Stimulated activated CD4-positive, alpha-beta T cell treated with anti-CD3 and anti-CD28 coated beads, Interleukin-12 subunit alpha, Interleukin-12 subunit beta, amount 100 ng/mL, for 24 hours (primary cell): ENCODE measurements around the gene TLE2.
A peak's percentile ranks its signal among the peaks of the same experiment; 100 is the strongest.
"Not testable (repeated sequence)": the region's sequence is repeated elsewhere in the genome, so short reads cannot be mapped to it uniquely, and the experiment has no call there.

Source experiments
- DNase-seq, 2 experiments: peaks; one replicate each; pipeline ENCODE4 v3.0.0-alpha.2; 2020; ENCODE audit warnings: low read depth in 2 of 2

The TLE2 gene

DNA sequence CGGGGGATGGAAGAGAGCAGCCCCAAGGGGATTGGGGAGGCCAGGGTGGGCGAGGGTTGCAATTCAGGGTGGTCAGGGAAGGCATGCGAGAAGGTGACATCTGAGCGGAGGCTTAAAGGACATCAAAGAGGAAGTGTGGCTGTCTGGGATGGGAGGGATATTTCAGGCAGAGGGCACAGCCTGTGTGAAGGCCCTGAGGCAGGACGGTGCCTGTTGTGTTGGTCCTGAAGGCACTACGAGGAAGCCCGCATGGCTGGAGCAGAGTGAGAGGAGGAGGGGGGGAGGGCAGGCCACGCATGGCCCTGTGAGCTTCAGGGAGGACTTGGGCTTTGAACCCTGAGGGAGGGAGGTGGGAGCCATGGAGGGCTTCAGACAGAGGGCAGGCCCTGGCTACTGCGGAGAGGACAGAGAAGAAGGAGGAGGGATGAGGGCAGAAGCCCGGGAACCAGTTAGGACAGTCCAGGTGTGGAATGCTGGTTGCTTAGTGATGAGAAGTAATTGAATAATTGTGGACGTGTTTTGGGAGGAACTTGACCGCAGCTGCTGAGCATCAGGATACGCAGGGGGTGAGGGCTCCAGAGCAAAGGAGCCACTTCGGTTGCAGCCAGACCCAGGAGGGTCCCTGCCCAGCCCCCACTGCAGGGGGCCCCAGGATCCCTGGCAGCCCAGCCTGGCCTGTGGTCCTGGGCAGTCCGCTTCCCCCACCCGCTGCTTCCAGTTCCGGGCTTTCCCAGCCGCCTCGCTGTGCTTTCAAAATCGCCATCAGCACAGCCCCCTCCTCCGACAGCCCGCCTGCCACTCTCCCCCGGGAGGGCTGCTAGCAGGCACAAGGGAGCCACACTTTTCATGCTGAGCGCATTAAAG is 45.5 kb downstream of the TLE2 start:
- no peak for DNase-seq

DNA sequence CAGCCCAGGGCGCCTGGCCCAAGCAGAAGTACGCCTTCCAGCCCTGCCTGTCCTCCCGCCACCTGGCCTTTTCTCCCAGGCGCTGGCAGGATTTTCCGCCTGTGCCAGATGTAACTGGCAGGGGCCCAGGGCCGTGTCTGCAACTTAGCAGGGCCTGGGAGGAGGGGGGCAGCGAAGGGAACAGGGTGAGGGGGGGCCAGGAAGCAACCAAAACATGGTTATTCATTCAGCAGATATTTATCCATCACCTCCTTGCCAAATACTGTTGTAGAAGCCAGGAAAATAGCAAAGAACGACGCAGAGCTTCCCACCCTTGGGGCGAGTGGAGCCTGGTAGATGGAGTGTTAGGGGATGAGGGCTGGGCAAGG is 46.1 kb downstream of the TLE2 start:
- no peak for DNase-seq

DNA sequence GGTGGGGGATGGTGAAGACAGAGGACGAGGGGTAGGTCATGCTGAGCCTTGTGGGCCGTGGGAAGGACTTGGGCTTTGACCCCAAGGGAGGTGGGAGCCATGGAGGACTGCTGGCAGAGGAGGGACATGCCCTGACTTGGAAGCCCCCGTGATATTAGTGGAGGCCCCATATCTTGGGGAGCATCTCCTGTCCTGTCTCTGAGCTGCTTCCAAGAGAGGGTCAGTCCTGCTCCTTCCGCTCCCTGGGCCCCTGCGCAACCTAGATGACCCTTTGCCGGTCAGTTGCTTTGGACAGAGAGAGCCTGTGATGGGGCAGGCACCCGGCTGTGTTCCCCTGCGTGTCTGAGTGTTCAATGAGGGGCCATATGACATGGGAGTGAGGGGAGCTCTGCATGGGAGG is 46.5 kb downstream of the TLE2 start:
- no peak for DNase-seq

DNA sequence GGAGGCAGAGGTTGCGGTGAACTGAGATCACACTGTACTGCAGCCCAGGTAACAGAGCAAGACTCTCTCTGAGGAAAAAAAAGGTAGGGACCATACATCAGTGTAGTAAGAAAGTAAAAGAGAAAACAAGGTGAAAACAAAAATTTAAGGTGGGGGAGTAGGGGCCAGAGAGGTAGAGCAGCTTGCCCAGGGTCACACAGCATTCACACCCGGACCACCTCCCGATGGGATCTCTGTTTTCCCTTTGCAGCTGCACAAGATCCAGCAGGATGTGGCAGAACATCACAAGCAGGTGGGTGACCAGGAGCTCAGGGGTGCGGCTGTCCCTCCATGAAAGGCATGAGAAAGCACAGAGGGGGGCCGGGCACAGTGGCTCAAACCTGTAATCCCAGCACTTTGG is 47.2 kb downstream of the TLE2 start:
- no peak for DNase-seq

DNA sequence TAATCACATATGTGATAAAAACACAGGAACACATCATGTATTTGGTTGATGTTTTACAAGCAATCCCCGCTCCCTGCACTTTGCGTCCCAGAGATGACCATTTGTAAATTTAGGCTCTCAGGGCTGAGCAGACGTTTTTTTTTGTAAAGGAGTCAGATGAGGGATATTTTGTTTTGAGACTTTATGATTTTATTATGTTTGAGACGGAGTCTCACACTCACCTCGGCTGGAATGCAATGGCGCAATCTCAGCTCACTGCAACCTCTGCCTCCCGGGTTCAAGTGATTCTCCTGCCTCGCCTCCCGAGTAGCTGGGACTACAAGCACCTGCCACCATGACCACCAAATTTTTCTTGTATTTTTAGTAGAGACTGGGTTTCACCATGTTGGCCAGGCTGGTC is 50.3 kb downstream of the TLE2 start:
- no peak for DNase-seq

DNA sequence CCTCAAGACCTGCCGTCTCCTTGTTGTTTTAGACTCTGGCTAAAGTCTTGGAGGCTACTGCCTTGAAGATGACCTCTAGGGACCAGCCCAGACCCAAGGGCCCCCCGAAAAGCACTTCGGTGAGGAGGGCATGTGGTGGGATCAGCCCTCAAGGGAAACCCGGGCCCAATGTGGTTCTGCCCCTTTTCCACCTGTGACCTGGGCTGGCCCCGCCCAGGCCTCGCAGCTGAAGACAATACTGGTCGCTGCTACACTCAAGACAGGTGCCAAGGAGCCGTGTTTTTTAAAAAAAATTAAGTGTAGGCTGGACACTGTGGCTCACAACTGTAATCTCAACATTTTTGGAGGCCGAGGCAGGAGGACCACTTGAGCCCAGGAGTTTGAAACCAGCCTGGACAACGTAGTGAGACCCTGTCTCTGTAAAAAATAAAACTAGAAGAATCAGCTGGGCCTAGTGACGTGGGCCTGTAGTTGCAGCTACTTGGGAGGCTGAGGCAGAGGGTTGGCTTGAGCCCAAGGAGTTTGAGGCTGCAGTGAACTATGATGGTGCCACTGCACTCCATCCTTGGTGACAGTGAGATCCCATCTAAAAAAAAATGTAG is 50.8 kb downstream of the TLE2 start:
- DNase-seq: no peak

DNA sequence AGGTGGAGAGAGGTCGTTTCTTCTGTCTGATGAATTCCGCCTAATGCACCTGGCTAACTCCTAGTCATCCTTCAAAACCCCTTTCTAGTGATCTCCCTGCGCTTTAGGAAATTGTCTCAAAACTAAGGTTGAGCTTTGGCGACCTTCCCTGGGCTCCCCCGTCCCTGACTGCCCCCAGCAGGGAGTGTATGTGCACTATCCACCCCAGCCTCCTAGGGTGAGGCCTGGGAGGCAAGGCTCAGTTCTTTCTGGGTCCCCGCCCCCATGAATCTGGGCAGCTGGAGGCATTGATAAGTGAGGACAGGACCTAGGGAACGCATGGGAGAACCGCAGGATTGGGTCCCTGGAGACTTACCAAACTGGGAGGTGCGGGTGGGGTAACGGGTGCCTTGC is 51.3 kb downstream of the TLE2 start:
- DNase-seq: no peak

DNA sequence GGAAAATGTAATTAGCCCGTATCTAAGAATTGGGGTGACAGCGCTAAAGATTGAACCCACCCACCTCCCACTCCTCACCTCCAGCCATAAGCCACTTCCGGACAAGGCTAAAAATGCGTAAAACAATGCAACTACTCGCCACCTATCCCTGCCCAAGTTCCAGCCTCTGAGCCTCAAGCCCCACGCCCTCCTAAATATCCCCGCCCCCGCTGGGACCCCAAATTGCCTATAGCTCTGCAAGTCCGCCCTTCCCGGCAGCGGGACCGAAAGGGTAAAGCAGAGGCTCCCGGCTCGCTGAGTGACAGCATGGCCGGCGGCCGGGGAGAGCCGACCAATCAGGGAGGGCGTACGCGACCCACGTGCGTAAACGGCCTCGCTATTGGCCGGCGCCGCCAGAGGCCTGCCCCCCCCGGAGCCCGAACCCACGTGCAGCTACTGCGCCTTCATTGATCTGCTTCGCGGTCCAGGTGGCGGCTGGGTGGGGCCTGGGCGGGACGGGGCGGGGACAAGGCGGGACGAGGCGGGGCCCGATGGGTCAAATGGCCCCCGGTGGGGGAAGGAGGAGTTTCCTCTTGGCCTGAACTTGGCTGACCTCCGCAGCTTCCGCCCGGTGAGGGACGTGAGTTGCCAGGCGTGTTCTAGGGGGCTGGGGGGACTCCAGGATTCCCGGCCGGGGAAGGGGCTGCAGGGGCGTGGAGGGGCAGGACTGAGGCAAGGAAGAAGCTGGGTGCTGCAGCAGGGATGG is 51.9 kb downstream of the TLE2 start, which contains the start of gene TLE6:
Gene TLE6 (plus strand): TSS at position 564 of the 745 bp plus-strand sequence. CDS start 670 bp downstream, outside the sequence.
- peak; percentile 85 to 90 for DNase-seq

DNA sequence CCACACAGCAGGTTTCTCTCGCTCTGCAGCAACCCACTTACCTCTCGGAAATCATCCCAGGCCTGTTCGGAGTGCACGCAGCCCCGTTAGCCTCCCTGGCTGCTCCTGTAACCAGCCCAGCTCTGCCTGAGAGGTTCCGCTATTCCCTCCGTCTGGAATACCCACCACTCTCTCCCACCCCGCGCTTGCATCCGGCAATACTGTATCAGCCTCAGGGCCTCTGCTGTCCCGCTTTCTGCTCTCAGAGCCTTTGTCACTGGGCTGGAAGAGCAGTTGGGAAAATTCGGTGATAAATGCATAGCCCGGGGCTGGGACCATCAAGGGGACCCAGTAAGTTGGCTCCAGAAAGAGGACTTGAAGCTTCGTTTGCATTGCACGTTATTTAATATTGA is 52.5 kb downstream of the TLE2 start:
- no peak for DNase-seq

DNA sequence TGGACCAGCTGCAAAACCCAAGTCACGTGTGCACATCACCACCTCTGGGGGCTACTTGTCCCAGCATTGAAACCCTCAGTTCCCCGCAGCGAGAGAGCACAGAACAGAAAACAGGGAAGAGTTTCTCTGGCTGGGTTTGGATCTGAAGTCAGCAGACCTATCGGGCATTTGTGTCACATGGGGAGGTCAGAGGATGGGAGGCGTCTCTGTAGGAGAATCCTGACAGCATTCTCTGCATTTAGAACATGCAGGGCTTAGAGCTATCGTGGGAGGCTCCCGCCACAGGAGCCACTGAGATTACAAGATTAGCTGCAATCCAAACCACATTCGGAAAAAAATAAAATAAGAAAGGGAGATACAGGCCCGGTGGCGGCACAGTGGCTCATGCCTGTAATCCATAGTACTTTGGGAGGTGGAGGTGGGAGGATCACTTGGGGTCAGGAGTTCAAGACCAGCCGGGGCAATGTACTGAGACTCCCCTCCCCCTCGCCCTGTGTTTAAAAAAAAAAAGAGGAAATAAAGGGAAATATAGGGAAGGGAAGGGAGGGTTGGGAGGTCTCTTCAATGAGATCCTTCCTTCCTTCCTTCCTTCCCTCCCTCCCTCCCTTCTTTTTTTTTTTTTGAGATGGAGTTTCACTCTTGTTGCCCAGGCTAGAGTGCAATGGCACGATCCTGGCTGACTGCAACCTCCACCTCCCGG is 54.6 kb downstream of the TLE2 start:
- DNase-seq: no peak

DNA sequence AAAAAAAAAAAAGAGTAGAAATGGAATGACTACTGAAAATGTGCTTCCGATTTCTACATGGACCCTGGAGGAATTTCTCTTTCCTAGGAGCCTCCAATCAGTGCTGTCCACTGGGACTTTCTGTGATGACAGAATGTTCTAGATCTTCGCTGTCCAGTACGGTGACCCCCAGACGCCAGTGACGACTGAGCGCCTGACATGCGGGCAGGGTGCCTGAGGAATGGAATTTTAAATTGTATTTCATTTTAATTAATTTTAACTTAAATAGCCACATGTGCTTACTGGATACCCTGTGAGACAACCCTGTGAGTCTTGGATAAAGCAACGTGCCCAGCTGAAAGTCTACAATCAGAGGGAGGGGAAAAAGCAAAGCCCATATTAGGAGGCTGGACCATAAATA is 55.9 kb downstream of the TLE2 start:
- no peak for DNase-seq

DNA sequence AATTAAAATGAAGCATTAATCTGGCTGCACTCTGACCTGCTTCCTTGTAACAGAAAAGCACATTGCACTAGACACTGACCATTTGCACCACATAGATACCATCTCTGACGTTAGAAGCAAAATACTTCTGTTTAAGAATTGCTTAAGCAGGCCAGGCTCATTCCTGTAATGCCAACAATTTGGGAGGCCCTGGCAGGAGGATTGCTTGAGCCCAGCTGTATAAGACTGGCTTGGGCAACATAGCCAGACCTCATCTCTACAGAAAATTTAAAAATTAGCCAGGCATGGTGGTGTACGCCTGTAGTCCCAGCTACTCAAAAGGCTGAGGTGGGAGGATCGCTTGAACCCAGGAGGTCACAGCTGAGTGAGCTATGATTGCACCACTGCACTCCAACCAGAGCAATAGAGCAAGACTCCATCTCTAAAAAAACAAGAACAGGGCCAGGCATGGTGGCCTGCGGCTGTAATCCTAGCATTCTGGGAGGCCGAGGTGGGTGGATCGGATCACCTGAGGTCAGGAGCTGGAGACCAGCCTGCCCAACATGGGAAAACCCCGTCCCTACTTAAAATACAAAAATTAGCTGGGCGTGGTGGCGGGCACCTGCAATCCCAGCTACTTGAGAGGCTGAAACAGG is 58.8 kb downstream of the TLE2 start:
- no peak for DNase-seq

DNA sequence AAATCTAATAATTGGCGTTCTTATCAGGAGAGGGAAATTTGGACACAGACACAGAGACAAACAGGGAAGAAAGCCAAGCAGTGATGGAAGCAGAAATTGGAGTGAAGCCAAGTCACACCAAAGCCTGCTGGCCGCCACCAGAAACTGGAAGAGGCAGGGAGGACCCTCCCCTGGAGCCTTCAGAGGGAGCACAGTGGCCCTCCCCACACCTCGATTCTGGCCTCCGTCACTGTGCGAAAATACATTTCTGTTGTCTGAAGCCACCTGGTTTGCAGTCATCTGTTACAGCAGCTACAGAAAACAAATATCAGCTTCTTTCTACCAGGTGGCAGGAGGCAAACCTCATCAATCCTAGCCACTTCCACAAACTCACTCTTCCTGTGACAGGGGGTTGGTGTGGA is 60.0 kb downstream of the TLE2 start:
- no peak for DNase-seq

DNA sequence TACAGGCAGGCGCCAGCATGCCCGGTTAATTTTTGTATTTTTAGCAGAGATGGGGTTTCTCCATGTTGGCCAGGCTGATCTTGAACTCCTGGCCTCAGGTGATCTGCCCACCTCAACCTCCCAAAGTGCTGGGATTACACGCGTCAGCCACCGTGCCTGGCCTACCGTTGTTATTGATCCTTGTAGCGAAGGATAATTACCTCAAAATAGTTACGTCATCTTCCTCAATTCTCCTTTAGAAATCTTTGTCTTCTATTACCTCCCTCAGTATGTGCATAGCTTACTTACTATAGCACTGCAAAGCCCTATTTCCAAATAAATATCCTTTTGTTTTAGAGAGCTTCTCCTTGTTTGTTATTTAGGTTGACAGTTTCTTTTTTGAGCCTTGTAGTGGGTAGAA is 61.1 kb downstream of the TLE2 start:
- DNase-seq: no peak

DNA sequence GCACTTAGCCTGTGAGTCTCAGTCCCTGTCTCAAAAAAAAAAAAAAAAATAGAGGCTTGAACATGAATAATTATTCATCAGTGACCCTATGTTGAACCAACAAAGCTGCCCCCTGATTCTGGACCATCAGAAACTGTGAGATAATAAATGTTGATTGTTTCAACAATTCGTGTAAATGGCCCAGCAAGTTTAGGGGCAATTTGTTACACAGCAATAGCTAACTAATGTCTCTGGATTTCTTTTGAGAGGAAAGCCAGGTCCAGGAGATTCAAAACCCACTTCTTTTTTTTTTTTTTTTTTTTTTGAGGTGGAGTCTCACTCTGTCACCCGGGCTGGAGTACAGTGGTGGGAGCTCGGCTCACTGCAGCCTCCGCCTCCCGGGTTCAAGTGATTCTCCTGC is 64.2 kb downstream of the TLE2 start:
- DNase-seq: no peak

DNA sequence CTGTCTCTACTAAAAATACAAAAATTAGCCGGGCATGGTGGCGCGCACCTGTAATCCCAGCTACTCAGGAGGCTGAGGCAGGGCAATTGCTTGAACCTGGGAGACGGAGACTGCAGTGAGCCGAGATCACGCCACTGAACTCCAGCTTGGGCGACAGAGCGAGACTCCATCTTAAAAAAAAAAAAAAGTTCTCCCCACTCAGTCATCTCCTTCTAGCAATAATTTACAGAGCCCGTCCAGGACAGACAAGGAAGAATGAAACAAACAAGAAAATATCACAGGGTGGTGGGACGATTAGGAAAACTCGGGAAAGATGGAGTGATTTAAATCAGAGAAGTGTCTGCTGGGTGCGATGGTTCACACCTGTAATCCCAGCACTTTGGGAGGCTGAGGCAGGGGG is 65.4 kb downstream of the TLE2 start:
- not testable (repeated sequence) for DNase-seq

DNA sequence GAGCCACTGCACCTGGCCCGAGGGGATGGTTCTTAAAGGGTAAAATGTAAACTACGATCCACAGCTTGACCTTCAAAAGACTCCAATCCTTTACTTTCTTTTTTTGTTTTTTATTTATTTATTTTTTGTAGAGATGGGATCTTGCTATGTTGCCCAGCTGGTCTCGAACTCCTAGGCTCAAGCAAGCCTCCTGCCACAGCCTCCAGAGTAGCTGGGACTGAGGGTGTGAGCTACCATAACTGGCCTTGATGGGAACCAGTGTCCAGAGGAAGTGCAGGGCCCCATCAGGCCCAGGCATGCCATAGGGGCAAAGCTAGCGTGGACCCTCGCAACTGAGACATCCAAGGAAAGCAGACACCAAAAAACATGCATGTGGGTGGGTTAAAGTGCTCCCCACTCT is 66.0 kb downstream of the TLE2 start:
- no peak for DNase-seq

DNA sequence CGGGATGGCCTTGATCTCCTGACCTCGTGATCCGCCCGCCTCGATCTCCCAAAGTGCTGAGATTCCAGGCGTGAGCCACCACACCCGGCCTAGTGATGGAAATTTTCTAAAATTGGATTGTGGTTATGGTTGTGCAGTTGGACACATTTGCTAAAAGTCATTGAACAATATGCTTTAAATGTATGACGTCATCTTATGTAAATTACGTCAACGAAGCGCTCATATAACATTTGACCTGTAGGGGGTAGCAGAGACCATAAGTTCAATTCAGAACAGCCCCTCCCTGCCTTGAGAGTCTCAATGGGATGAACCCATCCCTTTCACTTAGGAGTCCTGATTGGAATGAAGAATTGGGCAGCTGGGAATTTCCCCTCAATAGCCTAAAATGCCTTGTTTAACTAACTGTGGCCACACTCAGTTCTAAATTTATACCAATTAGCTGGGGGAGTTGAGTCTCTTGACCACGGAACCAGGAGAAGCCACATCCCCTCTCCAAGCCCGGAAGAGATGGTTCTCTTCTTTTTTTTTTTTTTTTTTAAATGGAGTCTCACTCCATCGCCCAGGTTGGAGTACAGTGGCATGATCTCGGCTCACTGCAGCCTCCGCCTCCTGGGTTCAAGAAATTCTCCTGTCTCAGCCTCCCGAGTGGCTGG is 66.9 kb downstream of the TLE2 start:
- DNase-seq: no peak

DNA sequence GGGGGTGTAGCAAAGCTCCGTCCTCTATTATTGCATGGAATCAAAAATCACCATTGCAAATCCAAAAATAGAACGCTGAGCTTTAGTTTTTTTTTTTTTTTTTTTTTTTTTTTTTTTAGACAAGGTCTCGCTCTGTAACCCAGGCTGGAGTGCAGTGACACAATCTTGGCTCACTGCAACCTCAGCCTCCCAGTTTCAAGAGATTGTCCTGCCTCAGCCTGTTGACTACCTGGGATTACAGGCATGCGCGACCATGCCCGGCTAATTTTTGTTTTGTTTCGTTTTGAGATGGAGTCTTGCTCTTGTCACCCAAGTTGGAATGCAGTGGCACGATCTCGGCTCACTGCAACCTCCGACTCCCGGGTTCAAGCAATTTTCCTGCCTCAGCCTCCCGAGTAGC is 69.0 kb downstream of the TLE2 start:
- DNase-seq: no peak

DNA sequence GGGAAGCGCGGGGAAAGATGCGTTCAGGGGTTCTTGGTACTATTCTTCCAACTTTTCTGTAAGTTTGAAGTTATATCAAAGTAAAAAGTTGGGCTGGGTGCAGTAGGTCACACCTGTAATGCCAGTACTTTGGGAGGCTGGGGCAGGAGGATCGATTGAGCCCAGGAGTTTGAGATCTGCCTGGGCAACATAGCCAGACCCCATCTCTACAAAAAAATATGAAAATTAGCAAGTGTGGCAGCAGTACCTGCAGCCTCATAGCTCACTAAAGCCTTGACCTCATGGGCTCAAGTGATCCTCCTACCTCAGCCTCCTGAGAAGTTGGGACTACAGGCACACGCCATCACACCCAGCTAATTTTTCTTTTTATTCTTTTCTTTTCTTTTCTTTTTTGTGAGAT is 71.9 kb downstream of the TLE2 start:
- DNase-seq: no peak

DNA sequence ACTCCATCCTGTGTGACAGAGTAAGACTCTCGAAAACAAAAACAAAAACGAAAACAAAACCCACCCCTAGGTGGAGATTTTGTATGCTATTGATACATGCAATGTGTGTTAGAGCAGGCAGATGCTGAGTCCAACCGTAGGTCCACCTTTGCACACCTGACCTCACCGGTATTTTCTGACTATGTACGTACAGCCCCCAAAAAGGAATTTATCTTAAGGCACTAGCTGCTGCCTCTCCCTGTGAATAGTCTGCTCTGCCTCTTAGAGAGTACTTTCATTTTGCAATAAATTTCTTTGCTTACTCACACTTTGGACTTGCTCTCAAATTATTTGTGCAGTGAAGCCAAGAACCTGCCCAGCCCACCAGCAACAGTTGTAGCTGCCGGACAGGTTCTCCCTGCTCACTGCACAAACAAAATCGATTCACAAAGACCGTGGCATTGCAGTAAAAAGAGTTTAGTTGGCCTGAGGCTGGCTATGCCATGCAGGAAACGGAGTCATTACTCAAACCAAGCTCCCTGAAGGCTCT is 76.1 kb downstream of the TLE2 start:
- no peak for DNase-seq
